SU-DHL-6 (cell line): ENCODE results near the gene DBX1.

Experiments
- EZH2phosphoT487 ChIP-seq: fragments of 200-600 bp; sonication (generic), shearing (Covaris generic); conservative IDR thresholded peaks from 2 replicates; pipeline ENCODE4 v1.6.1; 2018; ENCODE audit warnings: mild to moderate bottlenecking, antibody characterized with exemption, low read length, moderate library complexity, mixed read lengths
- TF ChIP-seq, protein P1 (sequence below): fragments of 200-600 bp; sonication (generic); IDR thresholded peaks from one replicate; pipeline ENCODE4 v1.5.1; 2017; ENCODE audit warnings: antibody characterized with exemption, mild to moderate bottlenecking, low read length, moderate library complexity; ENCODE audit not compliant: insufficient read depth, poor library complexity, severe bottlenecking

DNA sequence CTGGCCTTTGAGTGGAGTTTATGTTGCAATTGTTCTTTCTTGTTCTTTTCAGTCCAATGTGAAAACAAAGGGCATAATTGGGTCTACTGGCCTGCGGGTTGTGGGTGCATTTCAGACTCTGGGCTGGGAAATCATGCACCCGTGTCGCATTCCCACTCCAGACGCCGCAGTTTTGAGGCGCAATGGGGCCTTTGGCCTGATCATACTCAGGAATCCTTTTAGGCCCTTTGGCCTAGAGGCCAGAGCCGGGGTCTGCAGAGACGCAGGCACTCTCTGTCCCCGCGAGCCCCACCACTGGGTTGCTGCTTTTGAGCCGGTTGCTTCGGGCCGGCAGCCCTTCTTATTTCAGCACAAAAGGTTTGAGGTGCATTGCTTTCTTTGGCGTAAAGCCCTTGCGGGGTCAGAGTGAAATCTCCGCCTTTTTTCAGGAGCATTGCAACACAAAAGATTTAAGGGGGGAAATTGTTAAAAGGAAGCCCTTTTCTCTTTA, 48.4 kb upstream of the DBX1 start:
- TF ChIP-seq, protein P1, sequence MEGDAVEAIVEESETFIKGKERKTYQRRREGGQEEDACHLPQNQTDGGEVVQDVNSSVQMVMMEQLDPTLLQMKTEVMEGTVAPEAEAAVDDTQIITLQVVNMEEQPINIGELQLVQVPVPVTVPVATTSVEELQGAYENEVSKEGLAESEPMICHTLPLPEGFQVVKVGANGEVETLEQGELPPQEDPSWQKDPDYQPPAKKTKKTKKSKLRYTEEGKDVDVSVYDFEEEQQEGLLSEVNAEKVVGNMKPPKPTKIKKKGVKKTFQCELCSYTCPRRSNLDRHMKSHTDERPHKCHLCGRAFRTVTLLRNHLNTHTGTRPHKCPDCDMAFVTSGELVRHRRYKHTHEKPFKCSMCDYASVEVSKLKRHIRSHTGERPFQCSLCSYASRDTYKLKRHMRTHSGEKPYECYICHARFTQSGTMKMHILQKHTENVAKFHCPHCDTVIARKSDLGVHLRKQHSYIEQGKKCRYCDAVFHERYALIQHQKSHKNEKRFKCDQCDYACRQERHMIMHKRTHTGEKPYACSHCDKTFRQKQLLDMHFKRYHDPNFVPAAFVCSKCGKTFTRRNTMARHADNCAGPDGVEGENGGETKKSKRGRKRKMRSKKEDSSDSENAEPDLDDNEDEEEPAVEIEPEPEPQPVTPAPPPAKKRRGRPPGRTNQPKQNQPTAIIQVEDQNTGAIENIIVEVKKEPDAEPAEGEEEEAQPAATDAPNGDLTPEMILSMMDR, result no peak
- no peak for TF ChIP-seq EZH2phosphoT487
